ENCODE data around the gene KCNJ10. TPM values are rescaled to one million over a fixed set of nuclear protein-coding genes. Genes with fewer than 3 reads are reported as not detected.
"Not testable (repeated sequence)": the region's sequence is repeated elsewhere in the genome, so short reads cannot be mapped to it uniquely, and the experiment has no call there.

KCNJ10 gene
- total and polyA plus RNA-seq, 7 experiments from 2014 or later, result 0.29 to 0.32 TPM; not detected in 5

- H3K27me3 ChIP-seq (ENCODE audit: control insufficient read depth in 2 of 2, insufficient read depth in 2 of 2, low read length in 2 of 2), result no peaks in the 10 kb centered on the region
- H3K4me1 ChIP-seq (ENCODE audit: control insufficient read depth in 2 of 2, insufficient read depth in 2 of 2, low read length in 2 of 2), result no peaks in the 10 kb centered on the region
- no peak overlapping the region for H3K27ac Mint-ChIP-seq
- H3K9me3 ChIP-seq (ENCODE audit: control insufficient read depth in 2 of 3, low read length in 3 of 3), result no peaks in the 10 kb centered on the region
- DNase-seq, result no peak
- no peak overlapping the region for H3K4me3 ChIP-seq (ENCODE audit: low read length)
- POLR2A ChIA-PET, result no interaction called here
- no peaks in the 10 kb centered on the region for H3K9me3 Mint-ChIP-seq
- CTCF ChIA-PET, result no interaction called here
- peaks cover 5 to 29% (median 14%) of the 10 kb centered on the region in 5 donors for H3K27me3 Mint-ChIP-seq
- intact Hi-C loops (cut with micrococcal nuclease), result no loop called here
- H3K27ac ChIP-seq (ENCODE audit: low read depth, low read length), result no peak overlapping the region
- no peak for ATAC-seq
- no peak overlapping the region for H3K4me3 Mint-ChIP-seq
- peaks cover 0 to 2% (median 0%) of the 10 kb centered on the region in 7 donors for H3K4me1 Mint-ChIP-seq
- no peaks in the 10 kb centered on the region for H3K36me3 ChIP-seq (ENCODE audit: control insufficient read depth in 2 of 3, insufficient read depth in 3 of 3, low read length in 3 of 3)
- H3K36me3 Mint-ChIP-seq, result peaks cover 0 to 4% (median 0%) of the 10 kb centered on the region in 5 donors
Measured at GRCh38 chr1:160114085-160114484, 44.1 kb upstream of the KCNJ10 start.

GRCh38 chr1:160113407-160113806 is 43.4 kb upstream of the KCNJ10 start:
- Mint-ChIP-seq H3K9me3 (no peaks in the 10 kb centered on the region), H3K27me3 (peaks cover 5 to 29% (median 18%) of the 10 kb centered on the region in 5 donors), H3K36me3 (peaks cover 0 to 3% (median 0%) of the 10 kb centered on the region in 5 donors), H3K4me1 (peaks cover 0 to 7% (median 0%) of the 10 kb centered on the region in 7 donors), H3K27ac (no peak overlapping the region), H3K4me3 (no peak overlapping the region)
- H3K27ac ChIP-seq (ENCODE audit: low read depth, low read length), result no peak overlapping the region
- H3K36me3 ChIP-seq (ENCODE audit: control insufficient read depth in 2 of 3, insufficient read depth in 3 of 3, low read length in 3 of 3), result no peaks in the 10 kb centered on the region
- no peaks in the 10 kb centered on the region for H3K4me1 ChIP-seq (ENCODE audit: control insufficient read depth in 2 of 2, insufficient read depth in 2 of 2, low read length in 2 of 2)
- CTCF ChIA-PET, result no interaction called here
- POLR2A ChIA-PET, result no interaction called here
- intact Hi-C loops (cut with micrococcal nuclease), result no loop called here
- H3K27me3 ChIP-seq (ENCODE audit: control insufficient read depth in 2 of 2, insufficient read depth in 2 of 2, low read length in 2 of 2), result no peaks in the 10 kb centered on the region
- no peaks in the 10 kb centered on the region for H3K9me3 ChIP-seq (ENCODE audit: control insufficient read depth in 2 of 3, low read length in 3 of 3)
- no peak overlapping the region for H3K4me3 ChIP-seq (ENCODE audit: low read length)
- no peak for ATAC-seq
- DNase-seq, result no peak

GRCh38 chr1:160112357-160112756 is 42.4 kb upstream of the KCNJ10 start:
- Mint-ChIP-seq H3K27ac (no peak overlapping the region), H3K4me3 (no peak overlapping the region), H3K36me3 (no peaks in the 10 kb centered on the region), H3K4me1 (peaks cover 0 to 7% (median 0%) of the 10 kb centered on the region in 7 donors), H3K27me3 (peaks cover 2 to 25% (median 13%) of the 10 kb centered on the region in 5 donors), H3K9me3 (no peaks in the 10 kb centered on the region)
- Histone ChIP-seq H3K27me3 (ENCODE audit: control insufficient read depth in 2 of 2, insufficient read depth in 2 of 2, low read length in 2 of 2) (no peaks in the 10 kb centered on the region), H3K4me1 (ENCODE audit: control insufficient read depth in 2 of 2, insufficient read depth in 2 of 2, low read length in 2 of 2) (no peaks in the 10 kb centered on the region), H3K27ac (ENCODE audit: low read depth, low read length) (no peak overlapping the region), H3K4me3 (ENCODE audit: low read length) (no peak overlapping the region), H3K36me3 (ENCODE audit: control insufficient read depth in 2 of 3, insufficient read depth in 3 of 3, low read length in 3 of 3) (no peaks in the 10 kb centered on the region), H3K9me3 (ENCODE audit: control insufficient read depth in 2 of 3, low read length in 3 of 3) (no peaks in the 10 kb centered on the region)
- DNase-seq, result no peak
- POLR2A ChIA-PET, result no interaction called here
- CTCF ChIA-PET, result no interaction called here
- ATAC-seq, result no peak
- intact Hi-C loops (cut with micrococcal nuclease), result no loop called here

- H3K27ac ChIP-seq (ENCODE audit: low read depth, low read length); ATAC-seq; H3K36me3 ChIP-seq (ENCODE audit: control insufficient read depth in 2 of 3, insufficient read depth in 3 of 3, low read length in 3 of 3); H3K9me3 ChIP-seq (ENCODE audit: control insufficient read depth in 2 of 3, low read length in 3 of 3); H3K27ac Mint-ChIP-seq; DNase-seq; POLR2A ChIA-PET; intact Hi-C loops (cut with micrococcal nuclease); H3K4me3 ChIP-seq (ENCODE audit: low read length); H3K36me3 Mint-ChIP-seq; H3K27me3 ChIP-seq (ENCODE audit: control insufficient read depth in 2 of 2, insufficient read depth in 2 of 2, low read length in 2 of 2); CTCF ChIA-PET; H3K4me3 Mint-ChIP-seq; H3K4me1 Mint-ChIP-seq; H3K9me3 Mint-ChIP-seq; H3K4me1 ChIP-seq (ENCODE audit: control insufficient read depth in 2 of 2, insufficient read depth in 2 of 2, low read length in 2 of 2): not testable (repeated sequence)
- peaks cover 0 to 20% (median 6%) of the 10 kb centered on the region in 5 donors for H3K27me3 Mint-ChIP-seq
Measured at GRCh38 chr1:160111462-160111861, 41.5 kb upstream of the KCNJ10 start.

GRCh38 chr1:160109686-160110085 is 39.7 kb upstream of the KCNJ10 start:
- Mint-ChIP-seq H3K9me3 (peaks cover 0 to 2% (median 0%) of the 10 kb centered on the region in 11 donors), H3K27ac (no peak overlapping the region)
- CTCF ChIA-PET, result interaction anchor here (0.9 to 1.1 kb wide), 2 partner anchors 24 to 106 kb away, joined by 3 read pairs; no protein-coding TSS in a partner anchor

GRCh38 chr1:160108888-160109662 is 39.1 kb upstream of the KCNJ10 start:
- DNase-seq, result peak in 6 of 9 donors; percentile 30 to 43 (median 38)
- ATAC-seq, result peak; percentile 64
- H3K27ac ChIP-seq (ENCODE audit: low read depth, low read length), result no peak overlapping the region
- no peak overlapping the region for H3K27ac Mint-ChIP-seq
- H3K4me1 ChIP-seq (ENCODE audit: control insufficient read depth in 2 of 2, insufficient read depth in 2 of 2, low read length in 2 of 2), result no peaks in the 10 kb centered on the region
- ChIA-PET CTCF (interaction anchor here (0.7 to 1.5 kb wide), 5 partner anchors 22 to 183 kb away, joined by 3 to 4 read pairs (median 3); no protein-coding TSS in a partner anchor), POLR2A (no interaction called here)
- H3K36me3 ChIP-seq (ENCODE audit: control insufficient read depth in 2 of 3, insufficient read depth in 3 of 3, low read length in 3 of 3), result no peaks in the 10 kb centered on the region
- no peaks in the 10 kb centered on the region for H3K9me3 ChIP-seq (ENCODE audit: control insufficient read depth in 2 of 3, low read length in 3 of 3)
- no peak overlapping the region for H3K4me3 ChIP-seq (ENCODE audit: low read length)
- peaks cover 0 to 17% (median 6%) of the 10 kb centered on the region in 5 donors for H3K27me3 Mint-ChIP-seq
- H3K27me3 ChIP-seq (ENCODE audit: control insufficient read depth in 2 of 2, insufficient read depth in 2 of 2, low read length in 2 of 2), result no peaks in the 10 kb centered on the region
- intact Hi-C loops (cut with micrococcal nuclease), result loop anchor here in 1 of 2 donors (2.0 to 10.0 kb wide), 2 partner anchors 268 to 496 kb away; no protein-coding TSS in a partner anchor
- peaks cover 0 to 2% (median 0%) of the 10 kb centered on the region in 11 donors for H3K9me3 Mint-ChIP-seq
- peaks cover 0 to 14% (median 0%) of the 10 kb centered on the region in 7 donors for H3K4me1 Mint-ChIP-seq
- no peak overlapping the region for H3K4me3 Mint-ChIP-seq
- no peaks in the 10 kb centered on the region for H3K36me3 Mint-ChIP-seq

More at GRCh38 chr1:160109686-160110085, 39.7 kb upstream of the KCNJ10 start:
- ATAC-seq (no peak), DNase-seq (no peak)
- H3K4me3 Mint-ChIP-seq, result no peak overlapping the region
- no peaks in the 10 kb centered on the region for H3K4me1 ChIP-seq (ENCODE audit: control insufficient read depth in 2 of 2, insufficient read depth in 2 of 2, low read length in 2 of 2)
- no peaks in the 10 kb centered on the region for H3K36me3 Mint-ChIP-seq
- intact Hi-C loops (cut with micrococcal nuclease), result loop anchor here in 1 of 2 donors (2.0 to 10.0 kb wide), 2 partner anchors 267 to 495 kb away; no protein-coding TSS in a partner anchor
- H3K4me1 Mint-ChIP-seq, result peaks cover 0 to 12% (median 0%) of the 10 kb centered on the region in 7 donors
- POLR2A ChIA-PET, result no interaction called here
- H3K9me3 ChIP-seq (ENCODE audit: control insufficient read depth in 2 of 3, low read length in 3 of 3), result no peaks in the 10 kb centered on the region
- H3K27ac ChIP-seq (ENCODE audit: low read depth, low read length), result no peak overlapping the region
- no peak overlapping the region for H3K4me3 ChIP-seq (ENCODE audit: low read length)
- H3K27me3 ChIP-seq (ENCODE audit: control insufficient read depth in 2 of 2, insufficient read depth in 2 of 2, low read length in 2 of 2), result no peaks in the 10 kb centered on the region
- H3K36me3 ChIP-seq (ENCODE audit: control insufficient read depth in 2 of 3, insufficient read depth in 3 of 3, low read length in 3 of 3), result no peaks in the 10 kb centered on the region
- H3K27me3 Mint-ChIP-seq, result peaks cover 0 to 17% (median 6%) of the 10 kb centered on the region in 5 donors
